RPMI8226 (cell line): ENCODE data around the gene PRR29.
"Not testable (repeated sequence)": the region's sequence is repeated elsewhere in the genome, so short reads cannot be mapped to it uniquely, and the experiment has no call there.

Experiments
- DNase-seq: peaks from one replicate; pipeline ENCODE4 v3.0.0-alpha.2; 2015

The PRR29 gene

GRCh38 chr17:63975541-63976092 lies 22.5 kb upstream of the PRR29 start:
- no peak for DNase-seq

DNA sequence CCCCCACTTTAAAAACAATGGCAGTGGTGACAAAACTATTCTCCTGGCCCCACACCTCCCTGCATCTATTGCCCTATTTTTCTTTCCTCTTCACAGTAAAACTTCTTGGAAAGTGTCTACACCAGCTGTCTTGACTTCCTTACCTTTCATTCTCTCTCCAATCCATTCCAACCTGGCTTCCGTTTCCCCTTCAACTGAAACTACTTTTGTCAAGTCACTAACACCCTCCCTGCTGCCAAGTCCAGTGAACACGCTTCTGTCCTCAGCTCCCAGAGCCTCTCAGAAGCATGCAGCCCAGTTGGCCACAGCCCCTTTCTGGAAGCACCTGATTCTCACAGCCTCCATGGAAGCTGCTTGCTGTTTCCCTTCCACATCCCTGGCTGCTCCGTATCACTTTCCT lies 21.4 kb upstream of the PRR29 start:
- peak; percentile 31 for DNase-seq

DNA sequence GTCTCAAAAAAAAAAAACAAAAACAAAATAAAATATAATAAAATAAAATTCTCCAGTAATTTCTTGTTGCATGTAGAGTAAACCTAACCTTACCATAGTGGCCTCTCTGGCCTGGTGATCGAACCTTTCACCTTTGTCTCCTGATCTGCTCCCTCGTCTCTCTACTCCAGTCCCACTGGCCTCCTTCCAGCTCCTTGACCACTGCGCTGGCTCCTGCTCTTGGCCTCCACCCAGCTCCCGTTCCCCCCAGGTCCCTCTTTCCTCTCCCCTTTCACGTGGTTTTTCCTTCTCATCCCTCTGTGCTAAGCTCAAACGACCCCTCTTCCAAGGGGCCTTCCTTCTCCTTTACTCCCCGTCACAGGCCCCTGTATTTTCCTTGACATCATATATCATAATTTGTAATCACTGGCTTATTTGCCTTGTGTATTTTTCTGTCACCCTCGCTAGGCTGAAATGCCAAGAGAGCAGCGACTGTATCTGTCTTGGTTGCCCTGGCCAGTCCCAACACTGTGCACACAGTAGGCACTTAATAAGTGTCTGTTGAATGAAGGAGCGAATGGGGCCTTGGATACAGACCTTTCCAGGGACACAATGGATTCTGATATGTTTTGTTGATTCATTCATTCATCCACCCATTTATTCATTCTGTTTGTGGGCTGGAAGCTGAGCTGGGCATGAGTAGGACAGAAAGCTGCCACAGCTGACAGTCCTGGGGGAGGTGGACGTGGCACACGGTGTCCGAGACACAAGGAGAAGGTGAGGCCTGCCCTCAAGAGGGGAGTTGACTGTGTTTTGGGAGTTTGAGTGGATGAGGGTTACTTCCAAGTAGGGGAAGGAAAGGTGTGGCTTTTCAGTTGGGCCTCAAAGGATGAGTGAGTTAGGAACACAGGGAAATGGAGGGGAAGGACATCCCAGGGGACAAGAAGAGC lies 19.6 kb upstream of the PRR29 start:
- DNase-seq = no peak

DNA sequence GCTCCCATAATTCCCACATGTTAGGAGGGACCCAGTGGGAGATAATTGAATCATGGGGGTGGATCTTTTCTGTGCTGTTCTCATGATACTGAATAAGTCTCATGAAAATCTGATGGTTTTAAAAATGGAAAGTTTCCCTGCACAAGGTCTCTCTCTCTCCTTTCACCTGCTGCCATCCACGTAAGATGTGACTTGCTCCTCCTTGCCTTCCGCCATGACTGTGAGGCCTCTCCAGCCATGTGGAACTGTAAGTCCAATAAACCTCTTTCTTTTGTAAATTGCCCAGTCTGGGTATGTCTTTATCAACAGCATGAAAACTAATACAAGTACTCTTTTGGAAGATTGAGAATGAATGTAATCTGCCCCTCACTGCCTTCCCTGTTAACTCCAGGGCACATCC lies 15.5 kb upstream of the PRR29 start:
- DNase-seq = not testable (repeated sequence)

DNA sequence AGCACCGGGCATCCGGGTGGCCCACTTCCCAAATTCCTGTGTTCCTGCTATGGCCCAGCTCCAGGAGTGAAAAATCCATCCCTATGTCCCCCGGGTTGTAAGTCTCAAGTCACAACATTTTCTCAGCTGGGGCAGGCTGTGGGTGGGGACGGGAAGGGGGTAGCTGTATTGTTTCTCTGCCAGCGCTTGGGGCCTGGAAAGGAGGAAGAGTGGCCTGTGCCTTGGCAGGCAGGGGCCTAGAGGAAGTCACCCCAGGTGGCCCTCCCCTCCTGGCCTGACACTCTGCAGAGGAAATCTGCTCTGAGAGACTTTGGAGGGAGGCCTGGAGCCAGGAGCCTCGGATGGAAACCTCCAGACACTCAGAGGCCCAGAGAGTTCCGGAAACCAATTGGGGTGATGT lies 14.8 kb upstream of the PRR29 start:
- peak; percentile 42 for DNase-seq

DNA sequence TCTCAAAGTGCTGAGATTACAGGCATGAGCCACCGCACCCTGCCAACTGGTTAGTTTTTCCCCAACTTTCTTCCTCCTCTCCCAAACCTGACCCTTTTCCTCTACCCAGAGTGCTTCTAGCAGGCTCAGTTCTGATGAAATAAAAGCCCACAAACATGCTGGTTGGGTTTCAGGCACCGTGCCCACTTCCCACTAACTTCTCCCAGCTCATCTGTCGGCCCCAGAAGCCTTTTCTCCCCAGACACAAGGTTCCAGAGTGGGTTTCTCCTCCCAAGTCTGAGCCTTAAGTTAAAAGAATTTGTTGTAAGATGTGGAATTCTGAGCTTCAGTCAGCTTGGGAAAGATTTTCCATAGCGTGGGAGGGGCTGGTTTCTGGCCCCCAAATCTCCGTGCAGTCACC lies 13.9 kb upstream of the PRR29 start:
- no peak for DNase-seq

DNA sequence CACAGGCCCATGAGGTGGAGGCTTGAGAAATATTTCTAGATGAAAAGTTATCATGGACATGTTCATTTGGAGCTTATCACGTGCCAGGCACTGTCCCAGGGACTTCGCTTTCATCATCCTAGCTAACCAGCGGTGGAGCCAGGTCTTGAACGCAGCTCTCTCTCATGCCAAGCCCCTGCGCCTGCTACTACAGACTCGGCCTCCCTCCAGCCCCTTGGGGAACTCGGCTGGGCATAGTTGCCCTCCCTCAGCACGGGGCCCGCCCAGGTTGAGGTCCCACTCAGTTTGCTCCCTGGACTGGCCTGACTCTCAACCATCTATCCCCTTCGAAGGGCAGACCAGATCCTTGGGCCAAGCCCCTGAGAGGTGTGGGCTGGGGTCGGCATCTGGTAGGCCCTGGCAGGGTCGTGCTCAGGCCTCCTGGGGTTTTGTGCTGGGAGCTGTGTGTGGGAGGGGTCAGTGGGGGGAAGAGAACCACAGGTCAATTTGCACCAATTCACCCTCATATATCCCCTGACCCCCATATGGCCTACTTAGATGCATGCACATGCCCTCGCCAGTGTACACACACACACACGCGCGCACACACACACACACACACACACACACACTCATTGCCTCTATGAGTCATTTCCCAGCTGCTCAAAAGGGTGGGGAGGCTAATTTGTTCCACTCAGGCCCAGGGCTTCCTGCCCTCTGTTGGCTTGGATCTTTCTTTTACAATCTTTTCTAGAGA lies 13.3 kb upstream of the PRR29 start:
- DNase-seq = peak; percentile 39

DNA sequence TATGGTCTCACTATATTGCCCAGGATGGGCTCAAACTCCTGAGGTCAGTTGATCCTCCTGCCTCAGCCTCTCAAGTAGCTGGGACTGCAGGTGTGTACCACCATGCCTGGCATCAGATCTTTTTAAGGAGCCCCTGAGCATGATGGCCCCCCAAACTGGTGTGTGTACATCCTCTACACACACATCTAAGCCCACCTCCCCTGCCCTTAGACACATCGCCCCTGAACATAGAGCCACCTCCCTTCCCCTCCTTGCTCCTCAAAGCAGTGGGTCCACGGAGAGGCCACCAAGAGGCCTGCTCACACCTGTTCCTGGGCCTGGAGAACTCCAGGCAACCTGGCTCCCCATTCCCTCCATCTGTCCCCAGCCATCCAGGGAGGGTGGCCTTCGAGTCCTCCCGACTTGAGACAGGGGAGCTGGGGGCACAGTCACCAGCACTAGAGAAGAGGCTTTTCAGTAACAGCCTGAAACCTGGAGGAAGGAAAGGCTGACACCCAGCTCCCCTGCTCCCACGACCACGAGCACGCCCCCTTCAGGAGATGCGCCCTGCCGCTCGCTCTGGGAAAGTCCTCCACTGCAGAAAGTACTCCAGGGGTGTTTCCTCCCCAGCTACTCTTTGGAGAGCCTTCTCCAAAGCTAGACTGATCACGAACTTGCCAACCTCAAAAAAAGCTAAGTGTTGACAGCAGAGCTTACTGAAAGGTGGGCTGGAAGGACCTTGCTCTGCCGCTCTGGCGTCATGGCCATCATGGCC lies 12.6 kb upstream of the PRR29 start:
- no peak for DNase-seq

GRCh38 chr17:63986821-63987220 lies 11.3 kb upstream of the PRR29 start:
- DNase-seq = peak; percentile 82

DNA sequence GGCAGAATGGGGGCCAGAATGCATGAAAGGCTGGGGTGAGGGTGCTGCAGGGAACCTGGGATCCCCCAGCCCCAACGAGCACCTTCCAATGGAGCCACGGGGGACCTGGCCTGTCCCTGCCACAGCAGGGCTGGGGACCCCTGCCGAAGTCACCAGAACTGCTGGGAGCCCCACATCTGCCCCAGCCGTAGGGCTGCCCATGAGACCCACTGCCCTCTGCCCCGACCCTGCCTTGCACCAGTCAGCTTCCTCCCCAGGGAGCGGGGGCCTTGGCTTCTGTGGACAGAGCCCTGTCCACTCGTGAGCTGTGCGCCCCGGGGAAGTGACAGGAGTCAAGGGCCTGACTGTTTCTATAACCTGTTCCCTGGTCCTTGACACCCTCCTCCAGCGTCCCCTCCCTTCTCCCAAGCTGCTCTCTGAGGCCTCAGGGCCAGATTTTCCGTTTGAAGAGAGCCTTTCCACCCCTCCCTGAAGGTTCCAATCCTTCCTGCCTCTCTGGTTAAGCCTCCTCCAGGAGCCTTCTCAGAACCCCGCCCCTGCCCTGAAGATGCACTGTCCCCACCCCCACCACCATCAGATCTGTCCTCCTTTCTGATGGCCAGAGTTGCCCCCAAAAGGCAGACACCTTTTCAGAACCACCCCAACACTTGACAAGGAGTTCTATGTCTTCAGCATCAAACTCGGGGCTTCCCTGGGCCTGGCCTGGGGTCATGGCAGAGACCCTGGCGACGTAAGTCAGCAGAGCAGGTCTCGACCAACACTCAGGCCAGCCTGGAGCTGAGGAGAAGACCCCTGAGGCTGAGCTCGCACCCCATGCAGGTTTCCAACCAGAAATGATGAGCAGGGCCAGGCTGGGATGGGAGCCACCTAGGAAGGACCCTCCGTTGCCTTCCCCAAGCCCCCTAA lies 10.7 kb upstream of the PRR29 start:
- DNase-seq = peak; percentile 17

- DNase-seq = no peak
These were observed 10.0 kb upstream of the PRR29 start for GRCh38 chr17:63988127-63988478.

DNA sequence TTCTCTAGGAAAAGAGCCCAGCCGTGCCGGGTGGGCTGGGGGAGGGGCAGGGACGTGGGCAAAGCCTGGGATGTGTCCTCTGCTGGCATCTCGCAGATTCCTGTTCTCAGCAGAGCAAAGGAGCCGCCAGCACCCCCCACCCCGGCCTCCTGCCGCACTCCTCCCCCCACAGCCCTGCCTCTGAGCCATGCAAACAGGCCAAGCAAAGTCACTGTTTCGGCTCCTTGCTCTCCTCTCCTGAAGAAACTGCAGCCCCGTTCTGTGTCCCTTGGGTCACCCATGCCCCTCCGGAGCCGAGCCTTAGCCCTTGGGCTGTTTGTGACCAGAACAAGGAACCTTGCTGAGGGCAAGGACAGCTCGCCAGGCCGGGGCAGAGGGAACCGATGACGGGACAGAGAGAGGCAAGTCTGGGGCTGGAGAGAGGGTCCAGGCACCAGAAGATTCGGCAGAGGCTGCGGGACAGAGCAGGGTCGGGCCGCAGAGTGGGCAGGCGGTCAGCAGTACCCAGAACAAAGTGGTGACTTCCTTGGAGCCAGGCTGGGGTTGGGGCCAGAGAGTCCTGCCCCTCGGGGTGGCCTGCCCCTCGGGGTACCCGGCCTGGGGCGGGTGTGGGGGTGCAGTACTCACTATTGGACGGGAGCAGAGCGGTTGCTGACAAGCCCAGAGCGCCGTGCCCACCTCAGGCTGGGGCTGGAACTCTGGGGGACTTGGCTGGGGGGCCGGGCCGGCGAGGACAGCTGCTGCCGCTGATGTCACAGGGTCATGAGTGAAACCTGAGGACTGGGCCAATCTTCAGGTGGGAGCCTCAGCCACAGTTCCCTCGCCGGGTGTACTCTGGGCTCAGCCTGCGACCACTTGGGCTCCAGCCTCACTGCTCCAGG lies 9.2 kb upstream of the PRR29 start:
- no peak for DNase-seq

GRCh38 chr17:63989622-63990345 lies 8.4 kb upstream of the PRR29 start:
- no peak for DNase-seq

GRCh38 chr17:63991611-63992010 lies 6.5 kb upstream of the PRR29 start:
- no peak for DNase-seq

GRCh38 chr17:63993368-63993985 lies 4.7 kb upstream of the PRR29 start:
- no peak for DNase-seq

GRCh38 chr17:63995626-63996025 lies 2.5 kb upstream of the PRR29 start:
- no peak for DNase-seq

- DNase-seq = no peak
These were observed 1.5 kb upstream of the PRR29 start for GRCh38 chr17:63996430-63997182.

DNA sequence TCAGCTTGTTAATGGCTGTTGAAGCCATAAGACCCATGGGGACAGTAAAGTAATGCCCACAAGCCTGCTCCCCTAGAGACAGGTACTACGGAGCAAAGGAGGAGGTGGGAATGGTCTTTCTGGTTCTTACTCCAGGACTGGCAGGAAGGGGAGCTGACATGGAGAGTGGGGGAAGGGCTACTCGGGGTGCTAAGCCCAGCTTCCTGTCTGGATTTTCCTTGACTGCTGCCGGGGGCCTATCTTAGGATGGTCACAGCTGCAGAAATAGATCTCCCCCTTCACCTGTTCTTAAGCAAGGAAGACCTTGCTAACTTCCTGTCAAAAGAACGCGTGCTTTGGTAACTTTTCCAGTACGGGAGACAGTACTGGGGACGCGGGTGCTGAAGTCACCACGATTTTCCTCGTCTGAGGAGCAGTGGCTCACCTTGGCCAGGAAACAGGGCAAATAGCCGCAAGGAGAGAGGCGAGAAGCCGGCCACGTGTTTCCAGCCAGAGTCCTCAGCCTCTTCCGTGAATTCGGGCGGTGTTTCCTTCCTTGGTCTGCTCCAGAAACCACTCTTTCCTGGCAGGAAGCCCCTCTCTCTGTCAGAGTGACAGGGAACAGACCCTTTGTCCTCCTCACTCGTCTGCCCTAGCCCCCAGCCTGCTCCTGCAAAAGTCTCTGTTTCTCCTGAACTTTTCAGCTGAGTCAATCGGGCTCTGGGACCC lies 656 bp upstream of the PRR29 start:
- DNase-seq = no peak
